WTC11 (cell line): Measurements from ENCODE around the gene CELF2. TPM values are rescaled to one million over a fixed set of nuclear protein-coding genes. Genes with fewer than 3 reads are reported as not detected.

Experiments used
- ATAC-seq: fragments of 200-7000 bp; cut with Tn5 transposase; 2 replicates; pipeline ENCODE4 v1.10.0; 2021; ENCODE audit warnings: mild to moderate bottlenecking, moderate library complexity
- CTCF ChIA-PET: fragments of 300-600 bp; sonication (Branson Sonifier 250); formaldehyde crosslinking; loops from one replicate; lab custom pipeline; 2021; ENCODE audit warnings: antibody characterized with exemption; lab: Charles Lee
- POLR2A ChIA-PET: fragments of 350-600 bp; sonication (Branson Sonifier 250); formaldehyde crosslinking; loops from one replicate; lab custom pipeline; 2021; ENCODE audit warnings: antibody characterized with exemption; lab: Charles Lee
- DNase-seq: peaks from one replicate; pipeline ENCODE4 v3.0.0; 2021; ENCODE audit warnings: low spot score
- H3K27ac Mint-ChIP-seq: 2 replicates; pipeline ENCODE4 v1.8.0; 2021; ENCODE audit warnings: mixed read lengths
- H3K27me3 Mint-ChIP-seq: 2 replicates; pipeline ENCODE4 v1.8.0; 2021; ENCODE audit warnings: low read depth, mild to moderate bottlenecking, moderate library complexity, mixed read lengths
- H3K36me3 Mint-ChIP-seq: 2 replicates; pipeline ENCODE4 v1.8.0; 2021; ENCODE audit warnings: mixed read lengths
- H3K4me1 Mint-ChIP-seq: 2 replicates; pipeline ENCODE4 v1.8.0; 2022; ENCODE audit warnings: mixed read lengths
- H3K4me3 Mint-ChIP-seq: 2 replicates; pipeline ENCODE4 v1.8.0; 2021; ENCODE audit warnings: mild to moderate bottlenecking, moderate library complexity, mixed read lengths
- H3K9me3 Mint-ChIP-seq: 2 replicates; pipeline ENCODE4 v1.8.0; 2021; ENCODE audit warnings: mixed read lengths
- AFF4 ChIP-seq: sonication (generic); formaldehyde crosslinking; IDR thresholded peaks from 2 replicates; pipeline ENCODE4 v1.8.1; 2023; ENCODE audit warnings: mild to moderate bottlenecking, missing genetic modification reagents, borderline replicate concordance
- AR ChIP-seq: fragments of 250-450 bp; sonication (Bioruptor Pico); IDR thresholded peaks from 2 replicates; pipeline ENCODE4 v1.9.0; 2021; ENCODE audit warnings: mild to moderate bottlenecking
- ARID4B ChIP-seq: sonication (generic); formaldehyde crosslinking; IDR thresholded peaks from 2 replicates; pipeline ENCODE4 v1.8.0; 2023; ENCODE audit warnings: missing genetic modification reagents, mild to moderate bottlenecking, borderline replicate concordance
- CDX4 ChIP-seq: fragments of 250-450 bp; sonication (Bioruptor Pico); IDR thresholded peaks from 2 replicates; pipeline ENCODE4 v1.9.0; 2021; ENCODE audit warnings: moderate library complexity, mild to moderate bottlenecking, inconsistent platforms, borderline replicate concordance
- CTCF ChIP-seq: fragments of 200-600 bp; IDR thresholded peaks from 2 replicates; pipeline ENCODE4 v1.8.0; 2022; ENCODE audit warnings: antibody characterized with exemption
- FOXP1 ChIP-seq: sonication (generic); formaldehyde crosslinking; IDR thresholded peaks from 2 replicates; pipeline ENCODE4 v1.8.0; 2022; ENCODE audit warnings: missing genetic modification reagents, mild to moderate bottlenecking, moderate library complexity, borderline replicate concordance
- JAZF1 ChIP-seq: fragments of 250-450 bp; sonication (Bioruptor Pico); IDR thresholded peaks from 2 replicates; pipeline ENCODE4 v1.9.0; 2021; ENCODE audit warnings: moderate library complexity, mild to moderate bottlenecking, inconsistent platforms
- JUN ChIP-seq: sonication (generic); formaldehyde crosslinking; IDR thresholded peaks from 2 replicates; pipeline ENCODE4 v1.8.0; 2023; ENCODE audit warnings: mild to moderate bottlenecking, missing genetic modification reagents
- NFATC4 ChIP-seq: fragments of 250-450 bp; sonication (Bioruptor Pico); IDR thresholded peaks from 2 replicates; pipeline ENCODE4 v1.9.0; 2021; ENCODE audit warnings: mild to moderate bottlenecking
- OVOL2 ChIP-seq: fragments of 250-450 bp; sonication (Bioruptor Pico); IDR thresholded peaks from 2 replicates; pipeline ENCODE4 v1.9.0; 2021; ENCODE audit warnings: mild to moderate bottlenecking, borderline replicate concordance
- PRRX2 ChIP-seq: fragments of 250-450 bp; sonication (Bioruptor Pico); IDR thresholded peaks from 2 replicates; pipeline ENCODE4 v1.8.0; 2021; ENCODE audit warnings: mild to moderate bottlenecking
- RELA ChIP-seq: sonication (generic); formaldehyde crosslinking; IDR thresholded peaks from 2 replicates; pipeline ENCODE4 v1.8.1; 2022; ENCODE audit warnings: missing genetic modification reagents, mild to moderate bottlenecking, borderline replicate concordance
- SP1 ChIP-seq: sonication (generic); formaldehyde crosslinking; conservative IDR thresholded peaks from 2 replicates; pipeline ENCODE4 v1.8.1; 2022; ENCODE audit warnings: missing genetic modification reagents
- TCF7 ChIP-seq: sonication (generic); formaldehyde crosslinking; IDR thresholded peaks from 2 replicates; pipeline ENCODE4 v1.8.0; 2022; ENCODE audit warnings: mild to moderate bottlenecking, low read depth, missing genetic modification reagents, moderate library complexity
- USF2 ChIP-seq: sonication (generic); formaldehyde crosslinking; IDR thresholded peaks from 2 replicates; pipeline ENCODE4 v1.8.1; 2023; ENCODE audit warnings: mild to moderate bottlenecking, missing genetic modification reagents, moderate library complexity
- ZNF232 ChIP-seq: sonication (generic); formaldehyde crosslinking; IDR thresholded peaks from 2 replicates; pipeline ENCODE4 v1.8.0; 2022; ENCODE audit warnings: mild to moderate bottlenecking, missing genetic modification reagents
- ZNF423 ChIP-seq: fragments of 250-450 bp; sonication (Bioruptor Pico); IDR thresholded peaks from 2 replicates; pipeline ENCODE4 v2.1.2; 2022; ENCODE audit warnings: mild to moderate bottlenecking, moderate library complexity
- ZNF425 ChIP-seq: fragments of 250-450 bp; sonication (Bioruptor Pico); conservative IDR thresholded peaks from 2 replicates; pipeline ENCODE4 v1.9.0; 2021; ENCODE audit warnings: mild to moderate bottlenecking
- ZNF512 ChIP-seq: sonication (generic); formaldehyde crosslinking; IDR thresholded peaks from 2 replicates; pipeline ENCODE4 v1.8.1; 2022; ENCODE audit warnings: missing genetic modification reagents, borderline replicate concordance
- total RNA-seq: library from RNA; stranded (reverse); gene quantifications from 3 replicates; pipeline ENCODE4 v1.2.3, GENCODE V29; 2021

The CELF2 gene
- total RNA-seq, 1 experiment from 2014 or later, result 24.6 TPM

- TF ChIP-seq ARID4B (no peak), ZNF512 (CRISPR knock-in tag) (no peak), FOXP1 (no peak), TCF7 (no peak), PRRX2 (CRISPR knock-in tag) (no peak), AR (CRISPR knock-in tag) (no peak), RELA (no peak), ZNF232 (CRISPR knock-in tag) (no peak), OVOL2 (no peak)
Measured at GRCh38 chr10:11083051-11083450, 65.4 kb downstream of the CELF2 start (continued).

- Mint-ChIP-seq H3K27ac (no peak overlapping the region), H3K4me1 (no peaks in the 10 kb centered on the region), H3K4me3 (no peak overlapping the region), H3K9me3 (no peaks in the 10 kb centered on the region), H3K27me3 (no peaks in the 10 kb centered on the region), H3K36me3 (no peaks in the 10 kb centered on the region)
- no peak for DNase-seq
- POLR2A ChIA-PET, result no interaction called here
- no peak for ATAC-seq
- CTCF ChIA-PET, result no interaction called here
- TF ChIP-seq SP1 (CRISPR knock-in tag), result no peak
- no peak for TF ChIP-seq JAZF1 (CRISPR knock-in tag)
- TF ChIP-seq RELA, result no peak
- TF ChIP-seq CDX4, result no peak
- no peak for TF ChIP-seq NFATC4 (CRISPR knock-in tag)
- no peak for TF ChIP-seq ZNF425 (CRISPR knock-in tag)
- no peak for TF ChIP-seq AFF4 (CRISPR knock-in tag)
- no peak for TF ChIP-seq ZNF423 (CRISPR knock-in tag)
- TF ChIP-seq JUN (CRISPR knock-in tag), result no peak
- no peak for TF ChIP-seq USF2
- no peak for TF ChIP-seq CTCF
Measured at GRCh38 chr10:11085545-11085944, 67.9 kb downstream of the CELF2 start.
